ENCODE measurements around the gene FSD1L. TPM values are rescaled to one million over a fixed set of nuclear protein-coding genes. Genes with fewer than 3 reads are reported as not detected.

The FSD1L gene
- total RNA-seq, 2 donors from 2014 or later: 13.4 to 14.3 TPM

- H3K36me3 Mint-ChIP-seq (ENCODE audit: low read depth): peaks cover 5% of the 10 kb centered on the region
- peaks cover 39% of the 10 kb centered on the region for H3K4me1 Mint-ChIP-seq
- WGBS, 2 experiments (ENCODE audit: insufficient coverage in 1 of 2, insufficient read length in 1 of 2): 46 to 100% methylated on average over 4 to 16 of the region's 16 CpGs
- no peak for DNase-seq
- H3K4me3 ChIP-seq (ENCODE audit: low read length): peak overlapping the region; percentile 86
- no peaks in the 10 kb centered on the region for H3K36me3 ChIP-seq (ENCODE audit: control insufficient read depth, insufficient read depth, low read length)
- TF ChIP-seq, protein P1, sequence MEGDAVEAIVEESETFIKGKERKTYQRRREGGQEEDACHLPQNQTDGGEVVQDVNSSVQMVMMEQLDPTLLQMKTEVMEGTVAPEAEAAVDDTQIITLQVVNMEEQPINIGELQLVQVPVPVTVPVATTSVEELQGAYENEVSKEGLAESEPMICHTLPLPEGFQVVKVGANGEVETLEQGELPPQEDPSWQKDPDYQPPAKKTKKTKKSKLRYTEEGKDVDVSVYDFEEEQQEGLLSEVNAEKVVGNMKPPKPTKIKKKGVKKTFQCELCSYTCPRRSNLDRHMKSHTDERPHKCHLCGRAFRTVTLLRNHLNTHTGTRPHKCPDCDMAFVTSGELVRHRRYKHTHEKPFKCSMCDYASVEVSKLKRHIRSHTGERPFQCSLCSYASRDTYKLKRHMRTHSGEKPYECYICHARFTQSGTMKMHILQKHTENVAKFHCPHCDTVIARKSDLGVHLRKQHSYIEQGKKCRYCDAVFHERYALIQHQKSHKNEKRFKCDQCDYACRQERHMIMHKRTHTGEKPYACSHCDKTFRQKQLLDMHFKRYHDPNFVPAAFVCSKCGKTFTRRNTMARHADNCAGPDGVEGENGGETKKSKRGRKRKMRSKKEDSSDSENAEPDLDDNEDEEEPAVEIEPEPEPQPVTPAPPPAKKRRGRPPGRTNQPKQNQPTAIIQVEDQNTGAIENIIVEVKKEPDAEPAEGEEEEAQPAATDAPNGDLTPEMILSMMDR (conservative IDR thresholded peaks at IDR 0.05): no peak
- peak overlapping the region; percentile 82 for H3K27ac Mint-ChIP-seq
- no peaks in the 10 kb centered on the region for H3K27me3 ChIP-seq (ENCODE audit: control insufficient read depth, insufficient read depth, low read length, poor library complexity, severe bottlenecking)
- H3K27me3 Mint-ChIP-seq (ENCODE audit: insufficient read depth): no peaks in the 10 kb centered on the region
- H3K4me1 ChIP-seq (ENCODE audit: control insufficient read depth, insufficient read depth, low read length): peaks cover 13% of the 10 kb centered on the region
- no peaks in the 10 kb centered on the region for H3K9me3 Mint-ChIP-seq
- H3K9ac ChIP-seq (ENCODE audit: extremely low read depth, low read length, poor library complexity, severe bottlenecking): no peak overlapping the region
- H3K4me3 Mint-ChIP-seq: peak overlapping the region; percentile 85
- no peaks in the 10 kb centered on the region for H3K9me3 ChIP-seq (ENCODE audit: control insufficient read depth, low read length)
- H3K27ac ChIP-seq (ENCODE audit: low read depth, low read length): peak overlapping the region; percentile 43
These were observed 434 bp upstream of the FSD1L start for GRCh38 chr9:105447386-105447813.

DNA sequence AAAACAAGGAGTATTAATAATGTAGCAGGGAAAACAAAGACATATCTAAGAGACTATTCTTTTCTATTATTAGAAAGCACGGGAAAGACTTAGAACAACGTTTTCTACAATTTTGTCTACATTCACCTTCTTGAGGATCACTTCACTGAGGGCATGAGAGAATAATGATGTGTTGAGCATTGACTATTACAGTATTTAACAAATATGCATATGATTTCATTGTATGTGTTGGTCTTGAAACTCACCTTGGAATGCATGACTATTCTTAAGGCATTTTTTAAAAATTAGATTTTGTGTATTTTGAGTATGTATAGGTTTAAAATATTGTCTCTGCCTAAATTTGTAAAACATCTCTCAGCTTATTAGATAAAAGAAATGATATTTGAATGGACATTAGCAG, 1.2 kb downstream of the FSD1L start:
- H3K9ac ChIP-seq (ENCODE audit: extremely low read depth, low read length, poor library complexity, severe bottlenecking): peak overlapping the region; percentile 66
- peak overlapping the region; percentile 93 for H3K27ac Mint-ChIP-seq
- TF ChIP-seq, protein P1 (conservative IDR thresholded peaks at IDR 0.05): no peak

DNA sequence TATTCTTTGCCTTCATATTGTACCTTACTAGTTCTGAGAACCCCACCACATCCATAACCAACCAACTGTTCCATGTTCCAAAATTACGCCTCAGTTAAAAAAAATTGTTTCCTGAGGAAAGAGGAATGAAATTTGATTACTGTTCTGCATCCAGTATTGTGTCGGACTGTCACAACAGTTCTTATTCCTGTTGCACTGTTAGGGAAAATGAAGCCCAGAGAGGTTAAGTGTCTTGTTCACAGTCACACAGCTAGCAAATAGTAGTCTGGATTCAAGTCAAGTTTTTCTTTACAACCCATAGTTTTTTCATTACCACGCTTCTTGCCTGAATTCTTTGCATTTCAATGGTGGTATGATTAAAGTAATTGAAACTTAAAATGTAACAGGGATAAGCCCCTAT, 4.4 kb downstream of the FSD1L start:
- no peaks in the 10 kb centered on the region for H3K9me3 Mint-ChIP-seq
- no peak overlapping the region for H3K27ac Mint-ChIP-seq
- no peak overlapping the region for H3K9ac ChIP-seq (ENCODE audit: extremely low read depth, low read length, poor library complexity, severe bottlenecking)
- 97 to 100% methylated on average over 2 to 3 of the region's 3 CpGs for WGBS, 2 experiments (ENCODE audit: insufficient coverage in 1 of 2, insufficient read length in 1 of 2)
- TF ChIP-seq, protein P1 (conservative IDR thresholded peaks at IDR 0.05): no peak
- H3K4me1 Mint-ChIP-seq: peaks cover 28% of the 10 kb centered on the region
- peaks cover 7% of the 10 kb centered on the region for H3K36me3 Mint-ChIP-seq (ENCODE audit: low read depth)
- no peaks in the 10 kb centered on the region for H3K27me3 Mint-ChIP-seq (ENCODE audit: insufficient read depth)
- no peak overlapping the region for H3K27ac ChIP-seq (ENCODE audit: low read depth, low read length)
- peaks cover 10% of the 10 kb centered on the region for H3K36me3 ChIP-seq (ENCODE audit: control insufficient read depth, insufficient read depth, low read length)
- DNase-seq: no peak
- H3K27me3 ChIP-seq (ENCODE audit: control insufficient read depth, insufficient read depth, low read length, poor library complexity, severe bottlenecking): no peaks in the 10 kb centered on the region
- H3K4me3 Mint-ChIP-seq: no peak overlapping the region
- H3K4me1 ChIP-seq (ENCODE audit: control insufficient read depth, insufficient read depth, low read length): no peaks in the 10 kb centered on the region
- H3K9me3 ChIP-seq (ENCODE audit: control insufficient read depth, low read length): peaks cover 13% of the 10 kb centered on the region
- no peak overlapping the region for H3K4me3 ChIP-seq (ENCODE audit: low read length)

More for the DNA sequence above, 1.2 kb downstream of the FSD1L start:
- H3K4me1 Mint-ChIP-seq: peaks cover 35% of the 10 kb centered on the region
- WGBS, 2 experiments (ENCODE audit: insufficient coverage in 1 of 2, insufficient read length in 1 of 2): 28 to 60% methylated on average over 2 of the region's 2 CpGs
- peaks cover 7% of the 10 kb centered on the region for H3K36me3 Mint-ChIP-seq (ENCODE audit: low read depth)
- Histone ChIP-seq H3K4me1 (ENCODE audit: control insufficient read depth, insufficient read depth, low read length) (peaks cover 13% of the 10 kb centered on the region), H3K9me3 (ENCODE audit: control insufficient read depth, low read length) (no peaks in the 10 kb centered on the region), H3K27ac (ENCODE audit: low read depth, low read length) (peak overlapping the region; percentile 81), H3K36me3 (ENCODE audit: control insufficient read depth, insufficient read depth, low read length) (no peaks in the 10 kb centered on the region), H3K27me3 (ENCODE audit: control insufficient read depth, insufficient read depth, low read length, poor library complexity, severe bottlenecking) (no peaks in the 10 kb centered on the region), H3K4me3 (ENCODE audit: low read length) (peak overlapping the region; percentile 86)
- H3K9me3 Mint-ChIP-seq: no peaks in the 10 kb centered on the region
- H3K4me3 Mint-ChIP-seq: peak overlapping the region; percentile 85
- DNase-seq: no peak
- H3K27me3 Mint-ChIP-seq (ENCODE audit: insufficient read depth): no peaks in the 10 kb centered on the region

Measured in endodermal cell (in vitro differentiated cells).